Activated CD4-positive, alpha-beta T cell treated with anti-CD3 and anti-CD28 coated beads for 48 hours (primary cell): ENCODE data around the gene PLEKHO1.

ENCODE experiments used
- DNase-seq: peaks from one replicate; pipeline ENCODE4 v3.0.0-alpha.2; 2020

PLEKHO1 gene

DNA sequence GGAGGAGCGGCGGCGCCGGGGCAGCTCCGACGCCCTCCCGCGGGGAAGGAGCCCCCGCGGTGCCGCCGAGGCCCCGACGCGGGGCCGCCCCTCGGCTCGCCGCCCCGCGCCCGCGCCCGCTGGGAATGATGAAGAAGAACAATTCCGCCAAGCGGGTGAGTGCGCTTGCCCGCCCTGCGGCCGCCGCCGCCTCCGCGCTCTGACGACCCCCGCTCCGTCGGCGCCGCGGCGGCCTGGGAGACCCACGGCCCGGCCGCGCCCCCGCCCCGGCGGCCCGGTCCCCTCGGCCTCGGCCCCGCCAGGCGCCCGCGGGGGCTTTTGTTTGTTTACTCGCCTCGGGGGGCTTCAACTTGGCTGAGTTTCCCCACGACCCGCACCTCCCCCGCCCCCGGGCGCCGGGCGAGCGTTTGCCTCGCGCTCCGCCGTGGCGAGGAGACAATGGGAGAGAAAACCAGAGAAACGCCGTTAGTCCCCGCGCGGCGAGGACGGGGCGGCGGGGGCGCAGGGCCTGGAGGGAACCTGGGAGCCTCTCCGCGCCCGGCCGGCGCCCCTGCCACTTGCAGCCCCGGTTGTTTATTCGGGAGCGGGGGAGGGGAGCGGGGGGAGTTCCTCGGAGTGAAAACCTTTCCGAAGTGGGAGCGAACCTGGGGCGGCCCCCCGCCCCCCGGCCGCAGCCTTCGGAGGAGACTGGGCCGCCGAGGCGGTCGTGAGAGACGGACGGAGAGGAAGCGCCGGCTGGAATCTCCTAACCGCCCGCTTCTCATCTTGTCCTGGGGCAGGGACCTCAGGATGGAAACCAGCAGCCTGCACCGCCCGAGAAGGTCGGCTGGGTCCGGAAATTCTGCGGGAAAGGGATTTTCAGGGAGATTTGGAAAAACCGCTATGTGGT lies 661 bp downstream of the PLEKHO1 start:
- peak; percentile 29 for DNase-seq

DNA sequence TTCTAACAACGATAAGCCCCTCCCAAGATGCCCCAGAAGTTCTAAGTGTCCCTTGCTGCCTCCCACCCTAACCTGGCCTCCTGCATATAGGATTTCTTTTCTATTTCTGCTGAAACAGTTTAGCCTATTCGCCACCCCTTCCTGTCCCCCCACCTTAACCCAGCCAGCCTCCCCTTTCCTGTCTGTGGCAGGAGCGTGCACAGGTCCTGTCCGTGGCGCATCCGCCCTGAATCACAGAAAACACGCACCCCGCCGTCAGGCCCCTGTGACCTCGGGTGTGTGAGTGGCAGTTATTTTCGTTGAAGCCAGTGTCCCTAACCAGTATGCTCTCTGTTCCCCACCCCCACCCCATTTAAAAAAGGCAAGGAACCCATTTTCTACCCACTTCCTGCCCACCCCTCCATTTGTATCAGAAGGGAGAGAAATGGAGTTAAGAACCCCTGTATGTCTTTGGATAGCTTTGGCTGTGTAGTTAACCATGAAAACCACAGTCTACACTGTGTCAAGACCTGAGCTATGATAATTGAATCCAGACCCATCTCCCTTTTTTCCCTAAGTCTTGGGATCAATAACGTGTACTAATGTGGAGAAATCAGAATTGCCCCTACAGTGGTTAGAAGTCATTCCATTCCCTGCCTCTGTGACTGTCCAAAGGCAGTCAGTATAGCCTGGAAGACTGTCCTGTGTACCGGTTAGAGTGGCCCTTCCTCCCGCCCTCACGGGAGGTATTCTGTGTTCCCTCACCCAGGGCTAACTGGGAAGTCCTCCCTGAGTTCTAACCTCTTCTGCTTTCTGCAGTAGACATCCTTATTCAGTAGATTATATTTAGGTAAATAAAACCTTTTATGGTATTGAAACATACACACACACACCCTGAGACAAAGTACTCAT lies 1.8 kb downstream of the PLEKHO1 start:
- DNase-seq, result peak; percentile 56

DNA sequence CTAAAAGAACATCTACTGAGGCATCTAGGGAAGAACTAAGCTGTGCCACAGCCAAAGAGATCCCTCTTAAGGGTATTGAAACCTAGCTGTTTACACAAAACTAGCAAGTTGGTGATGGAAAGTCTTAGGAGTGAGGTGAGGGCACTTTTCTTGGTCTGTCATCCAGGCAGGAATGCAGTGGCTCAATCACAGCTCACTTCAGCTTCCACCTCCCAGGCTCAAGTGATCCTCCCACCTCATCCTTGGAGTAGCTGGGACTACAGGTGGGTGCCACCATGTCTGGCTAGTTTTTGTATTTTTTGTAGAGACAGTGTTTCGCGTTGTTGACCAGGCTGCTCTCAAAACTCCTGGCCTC lies 2.4 kb downstream of the PLEKHO1 start:
- DNase-seq, result no peak

GRCh38 chr1:150152772-150153456 lies 3.2 kb downstream of the PLEKHO1 start:
- DNase-seq, result no peak

DNA sequence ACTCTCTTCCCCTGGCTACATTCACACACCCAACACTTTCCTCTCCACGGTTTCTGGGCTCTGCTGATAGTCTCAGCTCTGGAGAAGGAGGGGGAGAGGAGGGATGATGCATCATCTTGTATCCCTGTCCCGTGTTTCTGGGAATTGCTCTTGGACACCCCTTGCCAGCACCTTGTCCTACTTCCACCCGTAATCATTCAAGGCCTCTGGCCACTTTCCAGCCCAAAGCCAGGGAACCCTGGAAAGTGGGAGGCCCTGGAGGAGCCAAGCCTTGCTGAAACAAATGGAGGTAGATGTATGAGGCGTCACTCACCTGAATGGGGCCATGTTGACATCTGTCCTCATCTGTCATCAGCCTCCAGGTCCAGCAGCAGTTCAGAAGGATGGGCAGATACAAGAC lies 4.4 kb downstream of the PLEKHO1 start:
- DNase-seq, result no peak

GRCh38 chr1:150155413-150156071 lies 5.8 kb downstream of the PLEKHO1 start:
- DNase-seq, result no peak

GRCh38 chr1:150156868-150157603 lies 7.3 kb downstream of the PLEKHO1 start:
- DNase-seq, result no peak

DNA sequence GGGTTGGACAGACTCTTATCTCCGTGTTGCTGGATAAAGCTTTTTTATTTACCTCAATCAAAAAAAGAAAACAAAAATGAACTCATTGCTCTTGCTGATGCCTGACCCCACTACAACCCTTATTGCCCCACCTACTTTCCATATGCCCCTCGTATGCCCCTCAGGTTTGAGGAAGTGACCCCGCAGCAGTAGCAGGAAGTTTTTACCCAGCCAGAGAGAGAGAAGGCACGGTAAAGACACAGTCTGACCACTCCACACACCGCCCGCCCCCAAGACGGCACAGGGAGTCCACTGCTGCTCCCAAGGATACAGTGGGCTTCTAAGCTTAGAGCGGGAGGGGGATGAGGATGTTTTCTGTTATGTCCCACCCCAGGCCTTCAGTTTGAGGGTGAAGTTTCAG lies 9.8 kb downstream of the PLEKHO1 start:
- no peak for DNase-seq

- no peak for DNase-seq
Observed at GRCh38 chr1:150160964-150161621, 11.4 kb downstream of the PLEKHO1 start.

DNA sequence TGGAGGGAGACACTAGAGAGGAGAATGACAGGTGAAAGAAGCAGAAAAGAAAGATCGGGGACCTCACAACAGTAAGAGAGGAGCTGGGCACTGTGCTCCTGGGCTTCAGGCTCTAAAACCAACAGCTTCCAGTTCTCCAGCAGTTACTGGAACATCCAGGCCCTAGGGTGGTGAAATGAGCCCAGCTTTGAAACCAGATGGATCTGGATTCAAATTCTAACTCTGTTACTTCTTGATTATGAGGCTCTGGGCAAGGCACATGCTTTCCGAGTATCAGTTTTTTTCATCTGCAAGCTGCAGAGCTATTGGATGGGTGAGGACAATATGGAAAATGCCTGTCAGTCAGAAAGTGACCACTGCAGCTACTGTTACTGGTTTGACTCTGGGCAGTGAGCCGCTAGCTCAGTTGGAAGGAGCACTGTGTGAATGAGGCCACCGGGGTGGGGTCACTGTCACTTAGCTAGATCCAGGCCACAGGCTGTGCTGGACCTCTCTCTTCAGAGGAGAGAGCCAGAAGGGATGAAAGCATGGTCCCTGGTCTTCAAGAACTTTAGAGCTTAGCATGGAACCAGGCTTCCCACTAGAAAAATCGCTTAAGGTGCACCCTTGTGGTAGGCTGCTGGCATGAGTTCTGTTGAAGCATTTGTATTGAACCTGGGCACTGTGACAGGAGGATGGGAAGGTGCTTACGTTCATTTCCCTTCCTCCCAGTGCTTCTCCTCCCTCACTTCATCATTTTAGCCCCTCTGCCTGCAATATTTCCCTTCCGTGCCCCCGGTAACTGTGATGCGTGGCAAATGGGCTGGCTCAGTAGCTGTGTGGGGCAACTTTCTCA lies 12.2 kb downstream of the PLEKHO1 start:
- no peak for DNase-seq

- DNase-seq, result no peak
Observed at GRCh38 chr1:150162582-150162861, 12.8 kb downstream of the PLEKHO1 start.

DNA sequence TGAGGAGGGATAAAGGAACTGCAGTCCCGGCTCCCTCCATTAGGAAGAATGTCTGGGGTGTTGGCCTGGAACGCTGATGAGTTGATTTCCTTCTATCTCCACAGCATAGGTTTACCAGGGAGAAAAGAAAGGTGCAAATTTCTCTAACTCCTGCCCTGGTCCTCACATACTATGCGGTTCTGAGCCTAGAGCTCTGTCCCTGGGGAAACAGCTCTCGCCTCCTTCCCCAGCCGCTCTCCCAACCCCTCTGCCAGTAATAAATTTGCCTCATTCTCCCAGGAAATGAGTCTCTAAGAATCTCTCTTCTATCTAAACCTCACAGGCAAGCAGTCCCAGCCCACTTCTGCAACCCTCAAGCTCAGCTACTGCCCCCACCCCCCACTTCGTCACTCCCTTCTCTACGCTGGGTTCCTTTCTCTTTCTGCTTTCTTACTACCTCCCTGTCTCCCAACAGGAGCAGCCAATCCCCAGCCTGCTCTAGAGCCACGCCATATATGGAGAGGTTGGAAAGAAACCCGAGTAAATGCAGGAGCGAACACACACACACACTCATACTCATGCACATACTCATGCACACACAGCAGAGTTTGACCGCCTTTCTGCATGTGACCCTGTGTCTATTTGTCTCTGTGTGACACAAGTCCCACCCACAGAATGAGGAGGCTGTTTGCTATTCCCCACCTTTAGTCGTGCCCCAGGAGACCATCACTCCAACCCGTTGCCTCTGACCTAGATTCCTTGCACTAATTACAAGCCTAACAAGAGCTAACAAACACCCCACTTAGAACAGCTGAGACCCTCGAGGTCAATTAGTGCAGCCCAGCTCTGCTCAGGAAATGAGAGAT lies 13.4 kb downstream of the PLEKHO1 start:
- DNase-seq, result peak; percentile 46

DNA sequence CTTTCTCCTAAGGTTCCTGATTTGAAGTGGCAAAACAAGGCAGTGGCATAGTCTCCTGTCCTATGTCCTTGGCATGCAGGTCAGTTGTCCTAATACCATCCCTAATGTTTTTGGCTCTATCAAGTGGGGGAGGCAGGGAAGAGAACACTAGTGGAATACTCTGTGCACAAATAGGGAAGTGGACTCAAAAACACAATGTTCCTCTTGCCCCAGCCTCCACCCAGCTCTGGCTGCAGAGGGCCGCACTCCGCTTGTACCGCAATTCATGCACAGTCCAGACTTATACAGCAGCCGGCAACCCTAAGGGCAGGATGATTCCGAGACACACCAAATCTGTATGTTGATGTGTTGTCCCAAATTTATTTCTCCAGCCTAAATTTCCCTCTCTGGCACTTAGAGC lies 14.5 kb downstream of the PLEKHO1 start:
- no peak for DNase-seq

DNA sequence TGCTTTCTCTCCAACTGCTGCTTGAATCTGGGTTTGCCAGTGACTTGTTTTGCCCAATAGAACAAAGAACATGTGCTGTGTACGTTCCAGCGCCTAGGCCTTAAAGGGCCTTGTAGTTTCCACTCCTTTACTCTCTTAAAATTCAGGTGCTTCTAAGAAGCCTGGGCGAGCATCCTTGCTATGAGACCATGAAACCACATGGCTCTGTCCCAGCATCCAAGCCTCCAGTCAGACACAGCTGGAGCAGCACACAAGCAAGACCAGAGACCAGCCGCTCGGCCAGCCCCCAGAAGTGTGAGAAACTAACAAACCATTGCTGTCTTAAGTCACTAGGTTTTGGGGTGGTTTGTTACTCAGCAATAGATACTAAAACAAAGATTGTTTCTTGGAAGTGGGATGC lies 15.1 kb downstream of the PLEKHO1 start:
- DNase-seq, result no peak

GRCh38 chr1:150165622-150166612 lies 16.2 kb downstream of the PLEKHO1 start:
- DNase-seq, result peak; percentile 54

DNA sequence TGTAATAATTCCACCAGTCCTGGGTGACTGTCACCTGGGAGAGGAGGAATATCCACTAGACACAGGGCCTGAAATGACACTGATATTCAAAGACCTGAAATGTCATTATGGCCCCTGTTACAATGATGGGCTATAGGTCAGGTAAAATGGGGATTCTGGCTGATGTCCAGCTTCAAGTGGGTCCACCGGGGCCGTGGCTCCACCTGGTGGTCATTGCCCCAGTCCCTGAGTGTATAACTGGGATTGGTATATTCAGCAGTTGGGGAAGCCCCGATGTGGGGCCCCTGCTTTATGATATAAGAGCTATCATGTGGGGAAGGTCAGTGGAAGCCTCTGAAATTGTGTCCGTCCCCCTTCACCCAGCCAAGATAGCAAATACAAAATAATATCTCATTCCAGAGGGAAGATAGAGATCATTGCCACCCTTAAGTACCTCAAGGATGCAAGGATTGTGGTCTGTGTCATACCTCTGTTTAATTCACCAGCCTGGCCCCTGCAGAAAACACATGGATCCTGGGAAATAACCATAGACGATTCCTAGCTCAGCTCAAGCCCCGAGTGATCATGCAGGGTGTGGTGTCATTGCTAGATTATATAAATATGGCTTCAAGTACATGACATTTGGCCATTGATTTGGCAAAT lies 19.4 kb downstream of the PLEKHO1 start:
- peak; percentile 67 for DNase-seq

- DNase-seq, result no peak
Observed at GRCh38 chr1:150171801-150172200, 22.1 kb downstream of the PLEKHO1 start.

GRCh38 chr1:150173141-150173585 lies 23.4 kb downstream of the PLEKHO1 start:
- DNase-seq, result no peak
